Measurements from ENCODE around the gene HNRNPCL1. TPM values are rescaled to one million over a fixed set of nuclear protein-coding genes. Genes with fewer than 3 reads are reported as not detected.

HNRNPCL1 gene
- total and polyA plus RNA-seq, 2 of the 4 experiments (the other 2 are of a cell fraction) = not detected

- no peaks in the 10 kb centered on the region for H3K36me3 ChIP-seq (ENCODE audit: control insufficient read depth, insufficient read depth, low read length)
- H2BK5ac ChIP-seq (ENCODE audit: low read depth, low read length, poor library complexity, severe bottlenecking) = no peak overlapping the region
- no peak overlapping the region for H4K8ac ChIP-seq (ENCODE audit: low read depth in 2 of 2, low read length in 2 of 2)
- H3K9me1 ChIP-seq (ENCODE audit: insufficient read depth, low read length) = no peaks in the 10 kb centered on the region
- no peak overlapping the region for H2AK9ac ChIP-seq (replicated peaks; ENCODE audit: low read depth, low read length, poor library complexity)
- no peak overlapping the region for H2BK15ac ChIP-seq (ENCODE audit: low read depth, low read length)
- dilution Hi-C loops (cut with HindIII; ENCODE audit: low sequenced_read_pairs, unreplicated experiment) (no loop called here), in situ Hi-C loops (cut with MboI; ENCODE audit: low sequenced_read_pairs) (no loop called here), intact Hi-C loops (cut with micrococcal nuclease) (no loop called here)
- no peaks in the 10 kb centered on the region for H4K20me1 ChIP-seq (ENCODE audit: insufficient read depth, low read length)
- no peak overlapping the region for H2AK5ac ChIP-seq (ENCODE audit: low read depth, low read length)
- DNase-seq (no peak), ATAC-seq (ENCODE audit: low read depth) (no peak)
- no peaks in the 10 kb centered on the region for H3K4me1 ChIP-seq (ENCODE audit: control insufficient read depth, insufficient read depth, low read length)
- H2BK120ac ChIP-seq (ENCODE audit: low read depth, low read length) = no peak overlapping the region
- 60% methylated on average over 1 of the region's 4 CpGs; no CpG with 5 or more reads in 1 of the 2 experiments for WGBS, 2 experiments (ENCODE audit: extremely low coverage in 2 of 2, insufficient read length in 1 of 2)
- no peak overlapping the region for H3K23ac ChIP-seq (ENCODE audit: low read depth, low read length)
- no peak overlapping the region for H3K18ac ChIP-seq (ENCODE audit: low read depth, low read length)
- CTCF ChIA-PET = no interaction called here
- H2BK20ac ChIP-seq (ENCODE audit: low read depth, low read length) = no peak overlapping the region
- no peak overlapping the region for H4K5ac ChIP-seq (ENCODE audit: low read depth, low read length)
- H3K4ac ChIP-seq (ENCODE audit: low read depth, low read length) = no peak overlapping the region
- TF ChIP-seq BHLHE40 (IDR thresholded peaks at IDR 0.05; ENCODE audit: low read depth, low read length) (no peak), CHD1 (IDR thresholded peaks at IDR 0.05; ENCODE audit: low read depth, low read length) (no peak), USF2 (IDR thresholded peaks at IDR 0.05; ENCODE audit: low read depth, low read length) (no peak), POLR2A (IDR thresholded peaks at IDR 0.05; ENCODE audit: low read depth, low read length) (no peak), MXI1 (IDR thresholded peaks at IDR 0.05; ENCODE audit: borderline replicate concordance, low read depth, low read length) (no peak), CTCF (conservative IDR thresholded peaks at IDR 0.05; ENCODE audit: low read depth, low read length) (no peak), SMC3 (IDR thresholded peaks at IDR 0.05; ENCODE audit: low read depth, low read length) (no peak), CEBPB (IDR thresholded peaks at IDR 0.05; ENCODE audit: low read depth, low read length) (no peak), FOS (IDR thresholded peaks at IDR 0.05; ENCODE audit: low read depth, low read length) (no peak), NFE2L2 (IDR thresholded peaks at IDR 0.05; ENCODE audit: low read depth, low read length) (no peak), MAZ (IDR thresholded peaks at IDR 0.05; ENCODE audit: borderline replicate concordance, low read depth, low read length) (no peak)
- H3K4me3 ChIP-seq (ENCODE audit: insufficient read depth, low read depth, low read length) = no peak overlapping the region
- H3K27ac ChIP-seq (ENCODE audit: insufficient read depth, low read length) = no peak overlapping the region
- H3K14ac ChIP-seq (replicated peaks; ENCODE audit: low read depth, low read length) = no peak overlapping the region
- H4K91ac ChIP-seq (ENCODE audit: insufficient read depth, low read depth, low read length) = no peak overlapping the region
- H3K9ac ChIP-seq (ENCODE audit: low read depth, low read length) = no peak overlapping the region
- no peak overlapping the region for H2AFZ ChIP-seq (replicated peaks; ENCODE audit: low read length, poor library complexity)
- no TSS peak for BruUV-seq (replicated peaks)
- peaks cover 15% of the 10 kb centered on the region for H3K9me3 ChIP-seq (ENCODE audit: control insufficient read depth, insufficient read depth, low read length)
- no peak overlapping the region for H3K56ac ChIP-seq (ENCODE audit: extremely low read depth, insufficient read depth, low read length)
- POLR2A ChIA-PET (ENCODE audit: unreplicated experiment) = no interaction called here
- no peaks in the 10 kb centered on the region for H3K27me3 ChIP-seq (ENCODE audit: control insufficient read depth, insufficient read depth, low read length)
- H3K79me1 ChIP-seq (ENCODE audit: low read depth in 1 of 2, low read length in 2 of 2) = no peaks in the 10 kb centered on the region
- H3K4me2 ChIP-seq (ENCODE audit: low read depth, low read length) = no peak overlapping the region
Observed at GRCh38 chr1:12798911-12799310, 49.6 kb downstream of the HNRNPCL1 start.

Data from IMR-90 (cell line).